Right atrium auricular region (tissue), 2 donors: ENCODE data around the gene TCEA3. TPM values are rescaled to one million over a fixed set of nuclear protein-coding genes. Genes with fewer than 3 reads are reported as not detected.

Experiments
- DNase-seq: peaks from one replicate; pipeline ENCODE4 v3.0.0-alpha.2; 2019; ENCODE audit warnings: low spot score
- H3K27ac ChIP-seq, 2 donors: fragments of 200-600 bp; sonication (generic); 1 replicate in 1 of 2; 2 replicates in 1 of 2; pipeline ENCODE4 v1.5.1; 2016 to 2019
- H3K27me3 ChIP-seq, 2 donors: fragments of 200-600 bp; sonication (generic); one replicate each; pipeline versions ENCODE4 v1.5.1 to v1.6.0; 2017 to 2019
- H3K36me3 ChIP-seq: fragments of 200-600 bp; sonication (generic); one replicate; pipeline ENCODE4 v1.5.1; 2016
- H3K4me1 ChIP-seq, 2 donors: fragments of 200-600 bp; sonication (generic); one replicate each; pipeline versions ENCODE4 v1.5.1 to v1.6.0; 2017 to 2019
- H3K4me3 ChIP-seq, 2 donors: fragments of 200-600 bp; sonication (generic); 1 replicate in 1 of 2; 2 replicates in 1 of 2; pipeline ENCODE4 v1.5.1; 2017 to 2019; ENCODE audit warnings: mild to moderate bottlenecking in 1 of 2, moderate library complexity in 1 of 2
- H3K9me3 ChIP-seq, 2 donors: fragments of 200-600 bp; sonication (generic); one replicate each; pipeline ENCODE4 v1.5.1; 2019
- total RNA-seq, 2 donors: library from RNA; depleted of rRNA; stranded (reverse); fragments of >200 nt; gene quantifications; one replicate each; pipeline ENCODE4 v1.1.0, GENCODE V29; 2016
- TF ChIP-seq, protein P1 (sequence below), 2 donors: fragments of 200-600 bp; sonication (generic); IDR thresholded peaks; one replicate each; pipeline ENCODE4 v1.5.1; 2019; ENCODE audit warnings: antibody characterized with exemption in 2 of 2

The TCEA3 gene
- total RNA-seq, 2 donors from 2014 or later = 24.4 to 40.1 TPM

GRCh38 chr1:23337869-23338268 is 86.7 kb downstream of the TCEA3 start:
- Histone ChIP-seq H3K9me3 (no peaks in the 10 kb centered on the region), H3K36me3 (peaks cover 38% of the 10 kb centered on the region), H3K4me3 (no peak overlapping the region), H3K27me3 (no peaks in the 10 kb centered on the region), H3K4me1 (peaks cover 0 to 52% of the 10 kb centered on the region in 2 donors), H3K27ac (no peak overlapping the region)
- TF ChIP-seq, protein P1, sequence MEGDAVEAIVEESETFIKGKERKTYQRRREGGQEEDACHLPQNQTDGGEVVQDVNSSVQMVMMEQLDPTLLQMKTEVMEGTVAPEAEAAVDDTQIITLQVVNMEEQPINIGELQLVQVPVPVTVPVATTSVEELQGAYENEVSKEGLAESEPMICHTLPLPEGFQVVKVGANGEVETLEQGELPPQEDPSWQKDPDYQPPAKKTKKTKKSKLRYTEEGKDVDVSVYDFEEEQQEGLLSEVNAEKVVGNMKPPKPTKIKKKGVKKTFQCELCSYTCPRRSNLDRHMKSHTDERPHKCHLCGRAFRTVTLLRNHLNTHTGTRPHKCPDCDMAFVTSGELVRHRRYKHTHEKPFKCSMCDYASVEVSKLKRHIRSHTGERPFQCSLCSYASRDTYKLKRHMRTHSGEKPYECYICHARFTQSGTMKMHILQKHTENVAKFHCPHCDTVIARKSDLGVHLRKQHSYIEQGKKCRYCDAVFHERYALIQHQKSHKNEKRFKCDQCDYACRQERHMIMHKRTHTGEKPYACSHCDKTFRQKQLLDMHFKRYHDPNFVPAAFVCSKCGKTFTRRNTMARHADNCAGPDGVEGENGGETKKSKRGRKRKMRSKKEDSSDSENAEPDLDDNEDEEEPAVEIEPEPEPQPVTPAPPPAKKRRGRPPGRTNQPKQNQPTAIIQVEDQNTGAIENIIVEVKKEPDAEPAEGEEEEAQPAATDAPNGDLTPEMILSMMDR (IDR thresholded peaks at IDR 0.05) = no peak
- no peak for DNase-seq

DNA sequence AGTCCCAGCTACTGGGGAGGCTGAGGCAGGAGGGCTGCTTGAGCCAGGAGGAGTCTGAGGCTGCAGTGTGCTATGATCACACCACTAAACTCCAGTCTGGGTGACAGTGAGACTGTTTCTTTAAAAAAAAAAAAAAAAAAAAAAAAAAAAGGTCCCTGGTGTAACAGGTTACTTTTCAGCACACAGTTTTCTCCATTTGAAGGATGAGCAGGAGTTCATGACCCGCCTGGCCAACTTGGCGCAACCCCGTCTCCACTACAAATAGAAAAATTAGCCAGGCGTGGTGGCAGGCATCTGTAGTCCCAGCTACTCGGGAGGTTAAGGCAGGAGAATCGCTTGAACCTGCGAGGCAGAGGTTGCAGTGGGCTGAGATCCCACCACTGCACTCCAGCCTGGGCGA is 92.8 kb downstream of the TCEA3 start:
- DNase-seq = no peak
- Histone ChIP-seq H3K4me1 (no peaks in the 10 kb centered on the region), H3K36me3 (peaks cover 73% of the 10 kb centered on the region), H3K27ac (no peak overlapping the region), H3K27me3 (no peaks in the 10 kb centered on the region), H3K4me3 (no peak overlapping the region), H3K9me3 (no peaks in the 10 kb centered on the region)
- TF ChIP-seq, protein P1 (IDR thresholded peaks at IDR 0.05) = no peak

Other genes with a start within 250 kb of the TCEA3 start
- gene HTR1D, start 207.2 kb downstream of the TCEA3 start, total RNA-seq = not detected
- 10 to 100 TPM; 40.5 to 51.6 TPM for gene HNRNPR, start 80.5 kb downstream of the TCEA3 start, total RNA-seq
- gene ZNF436, start 54.9 kb downstream of the TCEA3 start, total RNA-seq = 1 to 10 TPM; 7.9 to 10.0 TPM
- gene ASAP3, start 59.4 kb upstream of the TCEA3 start, total RNA-seq = 10 to 100 TPM; 38.6 to 47.2 TPM
- under 1 TPM; 0.20 to 0.33 TPM for gene E2F2, start 106.5 kb upstream of the TCEA3 start, total RNA-seq
- 100 to 1,000 TPM; 145 to 357 TPM for gene ID3, start 134.8 kb upstream of the TCEA3 start, total RNA-seq